Gastroesophageal sphincter (tissue), 4 donors: ENCODE results near the gene COL7A1. TPM values are rescaled to one million over a fixed set of nuclear protein-coding genes. Genes with fewer than 3 reads are reported as not detected.

Source experiments
- ATAC-seq: fragments of 150-250 bp; one replicate; pipeline ENCODE4 v1.9.1; 2016; ENCODE audit warnings: mild to moderate bottlenecking, moderate library complexity
- H3K27ac ChIP-seq, 4 donors: fragments of 200-600 bp; sonication (generic) in 3 of 4; 1 replicate in 3 of 4; 2 replicates in 1 of 4; pipeline ENCODE4 v1.5.1; 2016 to 2019
- H3K27me3 ChIP-seq: fragments of 200-600 bp; sonication (generic); one replicate; pipeline ENCODE4 v1.5.1; 2019
- H3K36me3 ChIP-seq, 2 donors: fragments of 200-600 bp; sonication (generic); one replicate each; pipeline ENCODE4 v1.5.1; 2019; ENCODE audit warnings: control low read depth in 1 of 2
- H3K4me1 ChIP-seq, 3 donors: fragments of 200-600 bp; sonication (generic); 1 replicate in 2 of 3; 2 replicates in 1 of 3; pipeline ENCODE4 v1.5.1; 2016 to 2019; ENCODE audit warnings: control low read depth in 2 of 3
- H3K4me3 ChIP-seq, 2 donors: fragments of 200-600 bp; sonication (generic); one replicate each; pipeline ENCODE4 v1.5.1; 2019; ENCODE audit warnings: mild to moderate bottlenecking in 1 of 2, moderate library complexity in 1 of 2
- H3K9me3 ChIP-seq, 3 donors: fragments of 200-600 bp; sonication (generic); one replicate each; pipeline ENCODE4 v1.5.1; 2017 to 2019; ENCODE audit warnings: control low read depth in 2 of 3
- CTCF ChIP-seq, 4 experiments: fragments of 200-600 bp in 2 of 4; fragments of 450-650 bp in 2 of 4; sonication (generic) in 1 of 4; IDR thresholded peaks; one replicate each; pipeline ENCODE4 v1.5.1; 2017 to 2019; ENCODE audit warnings: antibody characterized with exemption in 4 of 4, mild to moderate bottlenecking in 2 of 4, moderate library complexity in 2 of 4
- EP300 ChIP-seq: sonication (generic); formaldehyde crosslinking; IDR thresholded peaks from one replicate; pipeline ENCODE4 v1.6.1; 2017; ENCODE audit warnings: antibody characterized with exemption, mild to moderate bottlenecking
- POLR2A ChIP-seq, 2 donors: fragments of 450-650 bp; IDR thresholded peaks; one replicate each; pipeline ENCODE4 v1.6.1; 2017; ENCODE audit warnings: antibody characterized with exemption in 2 of 2, mild to moderate bottlenecking in 2 of 2, moderate library complexity in 1 of 2
- POLR2AphosphoS5 ChIP-seq: sonication (generic); formaldehyde crosslinking; IDR thresholded peaks from one replicate; pipeline ENCODE4 v1.6.1; 2017; ENCODE audit warnings: antibody characterized with exemption
- WGBS, 2 donors: methylation state at CpG; one replicate each; pipeline ENCODE4 v1.1.5; 2018; ENCODE audit warnings: low coverage in 1 of 2; 5-methylcytosine and 5-hydroxymethylcytosine counted together
- total RNA-seq, 4 donors: library from RNA; depleted of rRNA; stranded (reverse); fragments of >200 nt; gene quantifications; one replicate each; pipeline ENCODE4 v1.1.0, GENCODE V29; 2016

The COL7A1 gene
- total RNA-seq, 4 donors from 2014 or later = 1.7 to 3.9 (median 1.9) TPM

- TF ChIP-seq POLR2AphosphoS5 = no peak
- no peak for TF ChIP-seq POLR2A (IDR thresholded peaks at IDR 0.05)
- no peak for TF ChIP-seq EP300
- no peak for TF ChIP-seq CTCF (IDR thresholded peaks at IDR 0.05)
- Histone ChIP-seq H3K27ac (no peak overlapping the region), H3K4me3 (no peak overlapping the region), H3K4me1 (peaks cover 0 to 8% (median 2%) of the 10 kb centered on the region in 3 donors), H3K36me3 (no peaks in the 10 kb centered on the region), H3K27me3 (no peaks in the 10 kb centered on the region), H3K9me3 (peaks cover 0 to 21% (median 3%) of the 10 kb centered on the region in 3 donors)
- WGBS, 2 donors = 51 to 59% methylated on average over 2 to 3 of the region's 3 CpGs
- no peak for ATAC-seq
Observed at GRCh38 chr3:48614044-48614443, 18.9 kb upstream of the COL7A1 start.

GRCh38 chr3:48612309-48612708 lies 17.2 kb upstream of the COL7A1 start:
- Histone ChIP-seq H3K4me3 (no peak overlapping the region), H3K27me3 (no peaks in the 10 kb centered on the region), H3K36me3 (peaks cover 0 to 5% of the 10 kb centered on the region in 2 donors), H3K9me3 (peaks cover 0 to 7% (median 1%) of the 10 kb centered on the region in 3 donors), H3K27ac (no peak overlapping the region), H3K4me1 (peaks cover 0 to 25% (median 13%) of the 10 kb centered on the region in 3 donors)
- no peak for ATAC-seq
- TF ChIP-seq POLR2A (IDR thresholded peaks at IDR 0.05) (no peak), EP300 (no peak), POLR2AphosphoS5 (no peak), CTCF (IDR thresholded peaks at IDR 0.05) (no peak)
- 35 to 50% methylated on average over 1 of the region's 1 CpG for WGBS, 2 donors

- 4 to 7% methylated on average over 3 to 19 of the region's 86 CpGs for WGBS, 2 donors
- Histone ChIP-seq H3K36me3 (peaks cover 0 to 35% of the 10 kb centered on the region in 2 donors), H3K9me3 (no peaks in the 10 kb centered on the region), H3K4me3 (peak within 1 kb of the TSS; percentile 65 to 96), H3K4me1 (peaks cover 0 to 39% (median 13%) of the 10 kb centered on the region in 3 donors), H3K27ac (peak within 1 kb of the TSS; percentile 57 to 96 (median 92)), H3K27me3 (no peaks in the 10 kb centered on the region)
- peak; percentile 100 for ATAC-seq
- TF ChIP-seq POLR2A (IDR thresholded peaks at IDR 0.05) (peak; percentile 68 to 74), CTCF (IDR thresholded peaks at IDR 0.05) (peak in 3 of 4 experiments; percentile 87 to 93 (median 90)), EP300 (no peak), POLR2AphosphoS5 (peak; percentile 78)
Observed at GRCh38 chr3:48609088-48610005, 14.2 kb upstream of the COL7A1 start, which contains the start of gene UQCRC1. Gene UQCRC1, minus strand, starts transcription at chr3:48609646. Its CDS starts 26 bp downstream, at chr3:48609620.

GRCh38 chr3:48607519-48607918 lies 12.4 kb upstream of the COL7A1 start:
- H3K27me3 ChIP-seq = no peaks in the 10 kb centered on the region
- 84 to 90% methylated on average over 4 to 5 of the region's 5 CpGs for WGBS, 2 donors
- H3K4me3 ChIP-seq = no peak overlapping the region
- H3K9me3 ChIP-seq = no peaks in the 10 kb centered on the region
- peaks cover 0 to 53% of the 10 kb centered on the region in 2 donors for H3K36me3 ChIP-seq
- no peak for TF ChIP-seq EP300
- no peak for TF ChIP-seq CTCF (IDR thresholded peaks at IDR 0.05)
- TF ChIP-seq POLR2A (IDR thresholded peaks at IDR 0.05) = no peak
- no peak for TF ChIP-seq POLR2AphosphoS5
- H3K4me1 ChIP-seq = peaks cover 0 to 39% (median 13%) of the 10 kb centered on the region in 3 donors
- H3K27ac ChIP-seq = no peak overlapping the region
- ATAC-seq = no peak
